Measurements from ENCODE around the gene HMGCL. TPM values are rescaled to one million over a fixed set of nuclear protein-coding genes. Genes with fewer than 3 reads are reported as not detected.

HMGCL gene
- total RNA-seq, 2 experiments from 2014 or later, result 44.9 to 46.0 TPM

GRCh38 chr1:23757812-23758211 is 67.4 kb downstream of the HMGCL start:
- Mint-ChIP-seq H3K4me3 (no peak overlapping the region), H3K27me3 (no peaks in the 10 kb centered on the region), H3K4me1 (ENCODE audit: low read depth) (no peaks in the 10 kb centered on the region), H3K9me3 (no peaks in the 10 kb centered on the region), H3K36me3 (ENCODE audit: low read depth) (peaks cover 60% of the 10 kb centered on the region), H3K27ac (no peak overlapping the region)
- no peak for DNase-seq
- no peak for ATAC-seq
- TF ChIP-seq CTCF (IDR thresholded peaks at IDR 0.05), result no peak
- POLR2A ChIA-PET, result interaction anchor here (0.9 kb wide), 1 partner anchor 567 kb away, joined by 3 read pairs; no protein-coding TSS in a partner anchor
- intact Hi-C loops (cut with micrococcal nuclease), result no loop called here
- CTCF ChIA-PET, result interaction anchor here (0.8 to 3.0 kb wide), 2 partner anchors 11 to 14 kb away, joined by 3 to 14 read pairs; no protein-coding TSS in a partner anchor

DNA sequence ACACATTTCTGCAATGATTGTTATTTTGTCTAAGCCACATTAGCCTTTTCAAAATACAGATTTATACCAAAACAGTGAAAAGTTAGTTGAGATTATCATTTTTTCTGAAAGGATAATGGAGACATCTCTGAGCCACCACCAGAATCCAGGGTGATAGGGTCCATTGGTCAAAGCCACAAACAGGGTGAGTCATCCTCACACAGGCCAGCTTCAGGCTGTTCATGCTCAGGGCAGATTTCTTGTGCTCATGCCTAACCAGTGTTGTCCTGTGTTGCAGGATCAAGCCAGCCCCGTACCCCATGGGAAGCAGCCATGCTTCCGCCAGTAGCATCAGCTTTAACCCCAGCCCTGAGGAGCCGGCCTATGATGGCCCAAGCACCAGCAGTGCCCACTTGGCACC is 68.6 kb downstream of the HMGCL start:
- CTCF ChIA-PET, result interaction anchor here (0.5 to 1.0 kb wide), 2 partner anchors 65 to 92 kb away, joined by 3 read pairs; partner anchors contain the start of gene RPL11
- intact Hi-C loops (cut with micrococcal nuclease), result no loop called here
- Mint-ChIP-seq H3K4me3 (no peak overlapping the region), H3K27ac (no peak overlapping the region), H3K36me3 (ENCODE audit: low read depth) (peaks cover 61% of the 10 kb centered on the region), H3K27me3 (no peaks in the 10 kb centered on the region), H3K9me3 (no peaks in the 10 kb centered on the region), H3K4me1 (ENCODE audit: low read depth) (no peaks in the 10 kb centered on the region)
- no peak for DNase-seq
- POLR2A ChIA-PET, result interaction anchor here (0.9 kb wide), 1 partner anchor 21 kb away, joined by 3 read pairs; the partner anchor contains the start of gene PITHD1
- no peak for TF ChIP-seq CTCF (IDR thresholded peaks at IDR 0.05)
- no peak for ATAC-seq

DNA sequence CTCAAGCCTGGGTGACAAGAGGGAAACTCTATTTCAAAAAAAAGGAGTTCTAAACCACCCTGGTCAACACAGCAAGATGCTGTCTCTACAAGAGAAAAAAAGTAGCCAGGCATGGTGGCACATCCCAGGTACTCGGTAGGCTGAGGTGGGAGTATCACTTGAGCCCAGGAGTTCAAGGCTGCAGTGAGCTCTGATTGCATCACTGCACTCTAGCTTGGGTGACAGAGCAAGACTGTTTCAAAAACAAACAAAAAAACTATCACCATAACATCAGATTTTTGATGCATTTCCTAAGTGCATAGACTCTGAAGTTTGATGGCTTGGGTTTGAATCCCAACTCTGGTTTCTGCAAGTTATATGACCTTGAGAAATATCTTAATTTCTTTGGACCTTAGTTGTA is 72.3 kb downstream of the HMGCL start:
- POLR2A ChIA-PET, result interaction anchor here (1.1 kb wide), 1 partner anchor 9 kb away, joined by 3 read pairs; the partner anchor contains the start of gene ELOA

More for the DNA sequence above, 72.3 kb downstream of the HMGCL start:
- Mint-ChIP-seq H3K27ac (no peak overlapping the region), H3K36me3 (ENCODE audit: low read depth) (peaks cover 59% of the 10 kb centered on the region), H3K9me3 (no peaks in the 10 kb centered on the region), H3K4me1 (ENCODE audit: low read depth) (peaks cover 18% of the 10 kb centered on the region), H3K4me3 (no peak overlapping the region), H3K27me3 (no peaks in the 10 kb centered on the region)
- ATAC-seq (no peak), DNase-seq (no peak)
- CTCF ChIA-PET, result interaction anchor here (1.0 to 1.3 kb wide), 2 partner anchors 22 to 56 kb away, joined by 3 read pairs; no protein-coding TSS in a partner anchor
- no peak for TF ChIP-seq CTCF (IDR thresholded peaks at IDR 0.05)
- intact Hi-C loops (cut with micrococcal nuclease), result no loop called here

Other genes starting within 250 kb of the HMGCL start
- gene RPL11, start 133.6 kb downstream of the HMGCL start, total RNA-seq, result 1,000 to 10,000 TPM; 1,493 to 1,569 TPM
- gene ELOA, start 82.0 kb downstream of the HMGCL start, total RNA-seq, result 10 to 100 TPM; 29.7 to 29.9 TPM
- 10 to 100 TPM; 65.8 to 65.9 TPM for gene PITHD1, start 47.0 kb downstream of the HMGCL start, total RNA-seq
- gene LYPLA2, start 34.3 kb downstream of the HMGCL start, total RNA-seq, result 10 to 100 TPM; 57.0 to 59.2 TPM
- gene GALE, start 24.7 kb downstream of the HMGCL start, total RNA-seq, result 10 to 100 TPM; 40.7 to 43.6 TPM
- 1 to 10 TPM; 4.6 to 4.8 TPM for gene FUCA1, start 42.9 kb upstream of the HMGCL start, total RNA-seq
- under 1 TPM; 0.25 TPM for gene CNR2, start 87.9 kb upstream of the HMGCL start, total RNA-seq
- gene PNRC2, start 134.4 kb upstream of the HMGCL start, total RNA-seq, result 100 to 1,000 TPM; 130 to 133 TPM
- 100 to 1,000 TPM; 203 to 206 TPM for gene SRSF10, start 154.9 kb upstream of the HMGCL start, total RNA-seq

Data from activated CD8-positive, alpha-beta T cell treated with anti-CD3 and anti-CD28 coated beads for 36 hours (primary cell).